AG04450 (cell line): ENCODE data around the gene SYMPK. TPM values are rescaled to one million over a fixed set of nuclear protein-coding genes. Genes with fewer than 3 reads are reported as not detected.
A peak's percentile ranks its signal among the peaks of the same experiment; 100 is the strongest.

Experiments used
- CTCF ChIA-PET: fragments of 300-600, 350-600 bp; formaldehyde crosslinking; extraction: SDS; loops from one replicate; lab custom pipeline; 2022; ENCODE audit warnings: antibody characterized with exemption, inconsistent platforms; lab: Charles Lee
- POLR2A ChIA-PET: fragments of 350-600 bp; formaldehyde crosslinking; extraction: SDS; loops from one replicate; lab custom pipeline; 2021; ENCODE audit warnings: antibody characterized with exemption, inconsistent platforms; lab: Yijun Ruan, JAX
- DNase-seq: peaks from one replicate; pipeline ENCODE4 v3.0.0-alpha.2; 2011; ENCODE audit warnings: low read depth, low spot score
- H3K27ac ChIP-seq: one replicate; pipeline ENCODE4 v1.5.1; 2012; ENCODE audit warnings: low read depth, low read length, control low read depth
- H3K27me3 ChIP-seq: one replicate; pipeline ENCODE4 v1.6.0; 2012; ENCODE audit warnings: low read length; ENCODE audit not compliant: control insufficient read depth, insufficient read depth
- H3K4me3 ChIP-seq: 2 replicates; pipeline ENCODE4 v1.5.1; 2011; ENCODE audit warnings: mild to moderate bottlenecking, low read depth, low read length, control low read depth
- H3K9me3 ChIP-seq: 2 replicates; pipeline ENCODE4 v1.5.1; 2012; ENCODE audit warnings: low read length; ENCODE audit not compliant: control insufficient read depth, insufficient read depth
- CTCF ChIP-seq: IDR thresholded peaks from 2 replicates; pipeline ENCODE4 v1.5.1; 2011; ENCODE audit warnings: low read depth, low read length, control low read depth, inconsistent platforms
- polyA minus RNA-seq: library from RNA; depleted of rRNA, polyadenylated mRNA; stranded (reverse); fragments of >200 nt; gene quantifications from 2 replicates; pipeline ENCODE4 v1.2.3, GENCODE V29; 2011; rRNA and poly(A)+ RNA removed
- polyA plus RNA-seq: library from polyadenylated mRNA; depleted of rRNA; stranded (reverse); fragments of >200 nt; gene quantifications from 2 replicates; pipeline ENCODE4 v1.2.3, GENCODE V29; 2011; rRNA removed

The SYMPK gene
- polyA plus RNA-seq (54.3 and 63.1 TPM in 2 replicates), polyA minus RNA-seq (71.8 and 83.3 TPM in 2 replicates)

GRCh38 chr19:45862564-45863334, at the start of gene SYMPK:
SYMPK (minus strand) TSS chr19:45863147; CDS start chr19:45854495, 8,652 bp downstream.
- Histone ChIP-seq H3K27ac (peak within 1 kb of the TSS; percentile 95), H3K9me3 (peaks cover 4% of the 10 kb centered on the region; the same call in 1 of the 2 replicates), H3K4me3 (peak within 1 kb of the TSS; percentile 96), H3K27me3 (peaks cover 38% of the 10 kb centered on the region)
- ChIA-PET CTCF (interaction anchor here (1.3 to 4.2 kb wide), 5 partner anchors 17 to 214 kb away, joined by 4 to 22 read pairs (median 7); no protein-coding TSS in a partner anchor), POLR2A (interaction anchor here (0.6 to 1.3 kb wide), 13 partner anchors 9 to 148 kb away, joined by 3 to 8 read pairs (median 4); partner anchors contain the start of genes CCDC61, DMPK, IRF2BP1 and MYPOP)
- TF ChIP-seq CTCF, result no peak
- peak; percentile 93 for DNase-seq

GRCh38 chr19:45911291-45911690, 48.3 kb upstream of the SYMPK start:
- no peak for TF ChIP-seq CTCF
- Histone ChIP-seq H3K4me3 (no peak overlapping the region), H3K27me3 (peaks cover 5% of the 10 kb centered on the region), H3K9me3 (no peaks in the 10 kb centered on the region), H3K27ac (no peak overlapping the region)
- ChIA-PET POLR2A (no interaction called here), CTCF (no interaction called here)
- DNase-seq, result no peak

- ChIA-PET POLR2A (no interaction called here), CTCF (no interaction called here)
- no peak for TF ChIP-seq CTCF
- H3K27ac ChIP-seq, result no peak overlapping the region
- DNase-seq, result no peak
- H3K4me3 ChIP-seq, result no peak overlapping the region
- no peaks in the 10 kb centered on the region for H3K9me3 ChIP-seq
- H3K27me3 ChIP-seq, result peaks cover under 1% of the 10 kb centered on the region
Observed at GRCh38 chr19:45908956-45909355, 46.0 kb upstream of the SYMPK start.

- CTCF ChIA-PET, result no interaction called here
Observed at GRCh38 chr19:45906221-45906620, 43.3 kb upstream of the SYMPK start.

More at GRCh38 chr19:45906221-45906620, 43.3 kb upstream of the SYMPK start:
- H3K4me3 ChIP-seq, result no peak overlapping the region
- H3K9me3 ChIP-seq, result no peaks in the 10 kb centered on the region
- no peak overlapping the region for H3K27ac ChIP-seq
- no peak for DNase-seq
- no peaks in the 10 kb centered on the region for H3K27me3 ChIP-seq
- POLR2A ChIA-PET, result interaction anchor here (0.6 kb wide), 1 partner anchor 108 kb away, joined by 5 read pairs; no protein-coding TSS in a partner anchor
- TF ChIP-seq CTCF, result no peak
